GM15510 (cell line): ENCODE data around the gene LRP1.

Experiments
- POLR2A ChIP-seq: IDR thresholded peaks from 3 replicates; pipeline ENCODE4 v1.6.1; 2011; ENCODE audit warnings: borderline replicate concordance; ENCODE audit not compliant: insufficient read length; ENCODE audit errors: extremely low read depth

The LRP1 gene

DNA sequence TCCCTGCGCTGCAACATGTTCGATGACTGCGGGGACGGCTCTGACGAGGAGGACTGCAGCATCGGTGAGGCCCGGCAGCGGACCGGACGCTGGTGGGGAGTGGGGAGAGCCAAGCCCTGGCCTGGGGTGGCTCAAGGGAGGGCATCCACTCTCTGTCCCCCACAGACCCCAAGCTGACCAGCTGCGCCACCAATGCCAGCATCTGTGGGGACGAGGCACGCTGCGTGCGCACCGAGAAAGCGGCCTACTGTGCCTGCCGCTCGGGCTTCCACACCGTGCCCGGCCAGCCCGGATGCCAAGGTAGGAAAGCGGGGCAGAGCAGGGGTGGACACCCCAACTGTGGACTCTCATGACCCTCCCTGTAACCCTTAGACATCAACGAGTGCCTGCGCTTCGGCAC, 76.9 kb downstream of the LRP1 start:
- TF ChIP-seq POLR2A: no peak

- TF ChIP-seq POLR2A: no peak
Measured at GRCh38 chr12:57205931-57206330, 77.6 kb downstream of the LRP1 start.

GRCh38 chr12:57207731-57208630, 79.7 kb downstream of the LRP1 start:
- TF ChIP-seq POLR2A: no peak

- no peak for TF ChIP-seq POLR2A
Measured at GRCh38 chr12:57208631-57209282, 80.5 kb downstream of the LRP1 start.

DNA sequence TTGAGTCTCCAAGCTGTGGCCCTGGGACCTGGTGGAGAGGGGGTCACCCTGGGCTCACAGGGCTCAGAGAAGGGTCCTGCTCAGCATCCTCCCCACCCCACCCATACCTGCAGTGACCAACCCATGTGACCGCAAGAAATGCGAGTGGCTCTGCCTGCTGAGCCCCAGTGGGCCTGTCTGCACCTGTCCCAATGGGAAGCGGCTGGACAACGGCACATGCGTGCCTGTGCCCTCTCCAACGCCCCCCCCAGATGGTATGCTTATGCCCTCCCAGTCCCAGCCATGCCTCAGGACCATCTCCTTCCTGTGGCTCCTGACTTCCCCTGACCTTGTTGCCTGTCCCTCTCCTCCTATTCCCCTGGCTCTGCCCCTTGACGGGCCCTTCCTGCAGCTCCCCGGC, 81.6 kb downstream of the LRP1 start:
- TF ChIP-seq POLR2A: no peak

DNA sequence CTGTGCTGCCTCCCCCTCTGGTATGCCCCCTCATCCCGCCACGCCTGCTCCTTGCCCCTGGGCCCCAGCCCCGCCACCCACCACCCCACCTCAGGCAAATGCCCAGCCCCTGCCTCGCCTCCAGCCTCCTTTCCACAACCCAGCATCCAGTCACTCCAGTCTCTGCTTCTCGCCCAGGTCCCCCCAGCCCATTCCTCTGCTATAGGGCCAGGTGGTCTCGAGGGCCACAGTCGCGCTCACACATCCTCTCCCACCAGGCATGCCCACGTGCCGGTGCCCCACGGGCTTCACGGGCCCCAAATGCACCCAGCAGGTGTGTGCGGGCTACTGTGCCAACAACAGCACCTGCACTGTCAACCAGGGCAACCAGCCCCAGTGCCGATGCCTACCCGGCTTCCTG, 82.2 kb downstream of the LRP1 start:
- no peak for TF ChIP-seq POLR2A

DNA sequence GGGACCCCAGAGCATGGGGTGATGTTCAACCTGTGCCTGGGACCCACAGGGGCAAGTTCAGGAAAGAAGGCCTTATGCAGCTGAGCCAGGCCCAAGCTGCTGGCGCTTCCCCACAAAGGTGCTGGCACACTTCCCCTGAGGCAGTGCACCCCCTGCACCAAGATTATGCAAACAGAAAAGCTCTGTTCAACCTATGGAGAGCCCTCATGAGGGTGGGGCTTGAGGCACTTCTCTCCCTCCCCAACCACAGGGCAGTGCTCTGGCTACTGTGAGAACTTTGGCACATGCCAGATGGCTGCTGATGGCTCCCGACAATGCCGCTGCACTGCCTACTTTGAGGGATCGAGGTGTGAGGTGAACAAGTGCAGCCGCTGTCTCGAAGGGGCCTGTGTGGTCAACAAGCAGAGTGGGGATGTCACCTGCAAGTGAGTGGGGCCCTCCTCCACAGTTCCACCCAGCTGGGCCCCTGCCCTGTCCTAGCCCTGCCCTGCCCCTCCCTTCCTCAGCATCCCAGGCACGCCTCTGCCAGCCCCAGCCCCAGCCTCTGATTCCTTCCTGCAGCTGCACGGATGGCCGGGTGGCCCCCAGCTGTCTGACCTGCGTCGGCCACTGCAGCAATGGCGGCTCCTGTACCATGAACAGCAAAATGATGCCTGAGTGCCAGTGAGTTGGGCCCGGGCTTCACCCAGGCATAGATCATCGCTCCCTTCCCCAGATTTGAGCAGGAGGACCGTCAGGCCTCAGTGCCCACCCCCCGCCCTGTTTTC, 82.8 kb downstream of the LRP1 start:
- no peak for TF ChIP-seq POLR2A

- TF ChIP-seq POLR2A: no peak
Measured at GRCh38 chr12:57211791-57212700, 83.8 kb downstream of the LRP1 start.

GRCh38 chr12:57212701-57213057, 84.4 kb downstream of the LRP1 start:
- TF ChIP-seq POLR2A: no peak

GRCh38 chr12:57213058-57213715, 84.9 kb downstream of the LRP1 start:
- TF ChIP-seq POLR2A: no peak

- TF ChIP-seq POLR2A: no peak
Measured at GRCh38 chr12:57213763-57214397, 85.6 kb downstream of the LRP1 start.

DNA sequence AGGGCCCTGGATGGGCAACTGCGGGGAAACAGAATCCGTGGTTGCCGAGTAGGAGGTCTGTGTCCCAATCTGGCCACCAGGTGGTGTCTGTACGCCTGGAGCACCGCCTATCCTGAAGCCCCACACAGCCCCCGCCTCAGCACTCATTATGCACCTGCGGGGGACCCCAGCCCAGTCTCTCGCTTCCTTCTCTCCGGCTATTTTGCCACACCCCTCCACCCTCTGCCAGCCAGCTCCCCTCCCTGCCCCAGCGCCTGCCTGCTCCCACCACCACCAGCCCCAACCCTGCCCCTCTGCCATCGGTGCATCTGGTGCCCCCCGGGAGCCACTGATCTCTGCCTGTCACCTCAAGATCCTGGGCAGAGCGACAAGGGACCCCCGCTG, 86.1 kb downstream of the LRP1 start:
- TF ChIP-seq POLR2A: no peak

DNA sequence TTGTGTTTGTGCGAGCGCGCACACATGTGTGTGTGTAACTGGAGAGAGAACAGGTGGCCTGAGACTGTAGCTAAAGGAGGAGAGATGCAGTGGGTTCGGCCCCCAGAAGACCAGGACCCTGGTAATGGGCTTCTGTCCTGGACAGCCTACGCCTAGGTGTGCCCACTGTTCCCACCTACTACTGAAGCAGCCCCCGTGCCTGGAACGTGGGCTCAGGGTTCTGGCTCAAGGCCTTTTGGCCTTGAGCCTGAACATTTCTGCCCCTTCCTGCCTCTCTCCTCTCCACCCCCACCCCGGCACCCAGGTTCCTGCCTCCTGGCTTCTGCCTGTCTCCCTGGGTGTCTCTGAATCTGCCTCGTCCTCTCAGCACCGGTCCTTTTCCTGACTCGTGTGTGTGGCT, 86.8 kb downstream of the LRP1 start:
- no peak for TF ChIP-seq POLR2A
